CD8-positive, alpha-beta memory T cell (primary cell): Measurements from ENCODE around the gene PRAMEF17. TPM values are rescaled to one million over a fixed set of nuclear protein-coding genes. Genes with fewer than 3 reads are reported as not detected.
"Not testable (repeated sequence)": the region's sequence is repeated elsewhere in the genome, so short reads cannot be mapped to it uniquely, and the experiment has no call there.

Experiments
- CTCF ChIA-PET: fragments of 350-600 bp; sonication (Branson Sonifier 250); formaldehyde crosslinking; loops from one replicate; lab custom pipeline; 2021; ENCODE audit warnings: antibody characterized with exemption; lab: Charles Lee
- POLR2A ChIA-PET: fragments of 350-600 bp; sonication (Branson Sonifier 250); formaldehyde crosslinking; loops from one replicate; lab custom pipeline; 2021; ENCODE audit warnings: antibody characterized with exemption; lab: Charles Lee
- DNase-seq, 5 donors: peaks; one replicate each; pipeline versions ENCODE4 v3.0.0 to v3.0.0-alpha.2; 2020 to 2022; ENCODE audit warnings: mixed read lengths in 1 of 5
- H3K27ac ChIP-seq: one replicate; pipeline ENCODE4 v1.7.0; 2013; ENCODE audit warnings: low read depth, mild to moderate bottlenecking, low read length, moderate library complexity
- H3K27me3 ChIP-seq: 2 replicates; pipeline ENCODE4 v1.7.0; 2013; ENCODE audit warnings: low read length, mild to moderate bottlenecking; ENCODE audit not compliant: insufficient read depth, poor library complexity, severe bottlenecking
- H3K36me3 ChIP-seq: 2 replicates; pipeline ENCODE4 v1.7.0; 2013; ENCODE audit warnings: mild to moderate bottlenecking, low read length, moderate library complexity; ENCODE audit not compliant: insufficient read depth
- H3K4me1 ChIP-seq: 2 replicates; pipeline ENCODE4 v1.7.0; 2013; ENCODE audit warnings: mild to moderate bottlenecking, low read length, moderate library complexity; ENCODE audit not compliant: insufficient read depth
- H3K4me3 ChIP-seq: 2 replicates; pipeline ENCODE4 v1.7.0; 2013; ENCODE audit warnings: mild to moderate bottlenecking, low read length
- H3K9me3 ChIP-seq: 2 replicates; pipeline ENCODE4 v1.7.0; 2013; ENCODE audit warnings: mild to moderate bottlenecking, low read length
- H3K27ac Mint-ChIP-seq, 8 donors: one replicate each; pipeline ENCODE4 v1.8.0; 2020 to 2021; ENCODE audit warnings: mixed read lengths in 8 of 8, mild to moderate bottlenecking in 6 of 8, inconsistent platforms in 3 of 8, moderate library complexity in 3 of 8
- H3K27me3 Mint-ChIP-seq, 2 donors: one replicate each; pipeline ENCODE4 v1.8.0; 2020 to 2021; ENCODE audit warnings: mixed read lengths in 2 of 2, mild to moderate bottlenecking in 1 of 2, moderate library complexity in 1 of 2
- H3K36me3 Mint-ChIP-seq, 3 donors: one replicate each; pipeline ENCODE4 v1.8.0; 2020 to 2021; ENCODE audit warnings: mixed read lengths in 3 of 3, inconsistent platforms in 1 of 3, mild to moderate bottlenecking in 1 of 3
- H3K4me1 Mint-ChIP-seq, 3 donors: one replicate each; pipeline ENCODE4 v1.8.0; 2020 to 2021; ENCODE audit warnings: mixed read lengths in 3 of 3, inconsistent platforms in 1 of 3, mild to moderate bottlenecking in 1 of 3
- H3K4me3 Mint-ChIP-seq, 7 donors: one replicate each; pipeline ENCODE4 v1.8.0; 2020 to 2021; ENCODE audit warnings: mixed read lengths in 7 of 7, mild to moderate bottlenecking in 6 of 7, moderate library complexity in 4 of 7, inconsistent platforms in 2 of 7
- H3K9me3 Mint-ChIP-seq, 5 donors: one replicate each; pipeline ENCODE4 v1.8.0; 2020 to 2022; ENCODE audit warnings: mixed read lengths in 5 of 5, mild to moderate bottlenecking in 3 of 5, moderate library complexity in 2 of 5, inconsistent platforms in 1 of 5
- polyA plus RNA-seq: library from polyadenylated mRNA; unstranded; fragments of 300-500 nt; fragmentation: Illumina TruSeq; gene quantifications from one replicate; pipeline ENCODE4 v1.2.3, GENCODE V29; 2021
- total RNA-seq, 2 experiments: library from RNA; stranded (reverse); gene quantifications; one replicate each; pipeline ENCODE4 v1.2.3, GENCODE V29; 2021

PRAMEF17 gene, protein sequence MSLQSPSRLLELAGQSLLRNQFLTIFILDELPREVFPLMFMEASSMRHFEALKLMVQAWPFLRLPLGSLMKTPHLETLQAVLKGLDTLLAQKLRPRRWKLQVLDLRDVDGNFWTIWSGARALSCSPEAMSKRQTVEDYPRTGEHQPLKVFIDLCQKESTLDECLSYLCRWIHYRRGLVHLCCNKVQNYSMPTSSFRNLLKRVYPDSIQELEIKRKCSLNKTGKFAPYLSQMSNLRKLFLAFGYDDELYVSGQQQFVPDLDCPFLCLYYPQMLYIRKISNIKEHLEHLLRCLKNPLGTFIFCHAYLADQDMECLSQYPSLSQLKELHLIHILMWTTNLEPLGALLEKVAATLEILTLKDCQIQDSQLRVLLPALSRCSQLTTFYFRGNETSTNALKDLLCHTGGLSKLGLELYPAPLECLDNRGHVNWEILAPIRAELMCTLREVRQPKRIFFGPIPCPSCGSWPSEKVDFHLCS
- total RNA-seq (not detected), polyA plus RNA-seq (not detected)

DNA sequence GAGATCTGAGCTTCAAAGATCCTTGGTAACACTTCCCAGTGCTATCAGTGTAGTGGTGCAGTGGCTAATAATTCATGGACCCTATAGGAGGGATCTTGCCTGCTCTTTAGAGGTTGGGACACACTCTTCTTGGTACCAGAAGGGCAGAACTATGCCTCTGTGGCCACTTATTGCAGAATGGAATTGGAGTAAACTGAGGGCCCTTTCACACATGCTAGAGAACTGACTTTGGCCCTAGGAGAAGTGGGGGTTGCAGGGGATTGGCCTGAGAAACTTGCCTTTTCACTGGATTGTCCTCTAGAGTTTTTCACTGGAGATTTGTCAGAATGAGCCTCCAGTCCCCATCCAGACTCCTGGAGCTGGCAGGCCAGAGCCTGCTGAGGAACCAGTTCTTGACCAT, at the start of gene PRAMEF17:
Gene PRAMEF17 (plus strand): TSS at position 301 of the 400 bp plus-strand sequence. CDS start 26 bp downstream, at position 327.
- H3K27me3 ChIP-seq, CTCF ChIA-PET, H3K36me3 ChIP-seq, H3K36me3 Mint-ChIP-seq, H3K9me3 Mint-ChIP-seq, POLR2A ChIA-PET, H3K4me3 Mint-ChIP-seq, H3K4me1 ChIP-seq, DNase-seq, H3K27me3 Mint-ChIP-seq, H3K4me1 Mint-ChIP-seq, H3K9me3 ChIP-seq, H3K4me3 ChIP-seq, H3K27ac ChIP-seq: not testable (repeated sequence)
- H3K27ac Mint-ChIP-seq, result peak within 1 kb of the TSS in 1 of 8 donors; percentile 21

DNA sequence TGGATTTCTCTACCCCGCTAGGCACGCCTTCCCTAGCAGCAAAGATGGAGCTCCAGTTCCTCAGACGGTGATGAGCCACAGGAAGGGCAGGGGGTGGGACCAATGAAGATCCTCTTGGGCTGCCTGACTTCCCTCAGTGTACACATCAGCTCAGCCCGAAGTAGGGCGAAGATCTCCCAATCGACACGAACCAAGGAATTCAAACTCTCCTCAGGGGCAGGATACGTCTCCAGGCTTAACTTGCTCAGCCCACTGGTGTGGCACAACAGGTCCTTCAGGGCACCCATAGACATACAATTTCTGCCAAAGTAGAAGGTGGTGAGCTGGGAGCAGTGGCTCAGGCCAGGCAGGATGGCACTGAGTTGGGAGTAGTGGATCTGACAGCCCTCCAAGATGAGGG, 46.9 kb upstream of the PRAMEF17 start:
- H3K27me3 ChIP-seq, H3K9me3 Mint-ChIP-seq, H3K27me3 Mint-ChIP-seq, CTCF ChIA-PET, H3K27ac ChIP-seq, H3K9me3 ChIP-seq, H3K4me1 Mint-ChIP-seq, H3K4me3 Mint-ChIP-seq, POLR2A ChIA-PET, H3K27ac Mint-ChIP-seq, DNase-seq, H3K4me1 ChIP-seq, H3K36me3 Mint-ChIP-seq, H3K36me3 ChIP-seq, H3K4me3 ChIP-seq: not testable (repeated sequence)

DNA sequence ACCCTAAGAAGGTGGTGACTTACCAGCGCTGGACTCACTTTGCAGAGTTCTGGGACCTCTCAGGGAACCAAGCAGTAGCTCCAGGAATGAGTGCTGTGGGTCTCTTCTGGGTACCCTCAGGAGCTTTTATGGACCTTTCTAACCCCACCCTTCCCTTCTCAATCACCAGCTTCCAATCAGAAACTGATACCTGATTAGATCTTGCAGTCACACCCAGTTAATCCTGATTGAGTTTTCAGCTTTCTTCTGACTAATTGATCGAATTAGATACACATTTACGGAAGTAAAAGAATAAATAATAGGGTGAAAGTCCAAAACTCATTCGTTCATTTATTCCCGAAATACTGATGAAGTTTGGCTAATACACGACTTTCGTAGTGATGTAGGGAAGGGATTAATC, 42.4 kb upstream of the PRAMEF17 start, which contains the start of gene PRAMEF14:
Gene PRAMEF14 (minus strand): TSS at position 101 of the 400 bp plus-strand sequence. CDS start 1,820 bp downstream, outside the sequence.
- H3K4me3 ChIP-seq, H3K9me3 ChIP-seq, H3K27me3 Mint-ChIP-seq, H3K27me3 ChIP-seq, H3K4me1 Mint-ChIP-seq, H3K27ac ChIP-seq, H3K4me1 ChIP-seq, H3K27ac Mint-ChIP-seq, DNase-seq, H3K36me3 ChIP-seq, H3K4me3 Mint-ChIP-seq, POLR2A ChIA-PET, CTCF ChIA-PET, H3K9me3 Mint-ChIP-seq, H3K36me3 Mint-ChIP-seq: not testable (repeated sequence)

DNA sequence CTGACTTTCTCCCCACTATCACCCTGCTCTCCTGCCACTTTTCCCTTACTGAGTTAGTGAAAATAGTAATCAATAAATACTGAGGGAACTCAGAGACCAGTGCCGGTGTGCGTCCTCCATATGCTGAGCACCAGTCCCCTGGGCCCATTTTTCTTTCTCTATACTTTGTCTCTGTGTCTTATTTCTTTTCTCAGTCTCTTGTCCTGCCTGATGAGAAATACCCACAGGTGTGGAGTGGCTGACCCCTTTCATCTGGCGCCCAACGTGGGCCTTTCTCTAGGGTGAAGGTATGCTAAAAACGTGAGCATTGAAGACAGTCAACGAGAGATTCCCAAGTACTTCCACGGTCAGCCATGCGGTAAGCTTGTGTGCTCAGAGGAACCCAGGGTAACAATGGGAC, 36.0 kb upstream of the PRAMEF17 start:
- H3K4me1 ChIP-seq, H3K4me1 Mint-ChIP-seq, H3K36me3 ChIP-seq, H3K4me3 Mint-ChIP-seq, H3K9me3 ChIP-seq, CTCF ChIA-PET, H3K27me3 ChIP-seq, H3K27me3 Mint-ChIP-seq, H3K4me3 ChIP-seq, H3K27ac ChIP-seq, POLR2A ChIA-PET, H3K36me3 Mint-ChIP-seq, DNase-seq: not testable (repeated sequence)
- peak overlapping the region in 1 of 8 donors; percentile 91 for H3K27ac Mint-ChIP-seq
- peaks cover 4 to 12% (median 11%) of the 10 kb centered on the region in 5 donors for H3K9me3 Mint-ChIP-seq

DNA sequence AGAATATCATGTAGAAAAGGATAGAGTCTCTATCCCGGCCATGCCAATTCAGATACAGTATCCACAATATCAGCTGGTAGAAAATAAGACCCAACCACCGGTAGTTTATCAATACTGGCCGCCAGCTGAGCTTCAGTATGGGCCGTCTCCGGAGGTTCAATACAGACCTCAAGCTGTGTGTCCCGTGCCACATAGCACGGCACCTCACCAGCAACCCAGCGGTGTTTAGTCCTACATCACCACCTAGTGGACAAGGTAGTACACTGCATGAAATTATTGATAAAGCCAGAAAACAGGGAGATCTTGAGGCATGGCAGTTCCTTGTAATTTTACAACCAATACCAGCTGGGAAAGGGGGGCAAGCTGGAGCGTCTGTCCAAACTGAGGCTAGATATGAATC, 35.0 kb upstream of the PRAMEF17 start:
- CTCF ChIA-PET, H3K9me3 ChIP-seq, POLR2A ChIA-PET: not testable (repeated sequence)

DNA sequence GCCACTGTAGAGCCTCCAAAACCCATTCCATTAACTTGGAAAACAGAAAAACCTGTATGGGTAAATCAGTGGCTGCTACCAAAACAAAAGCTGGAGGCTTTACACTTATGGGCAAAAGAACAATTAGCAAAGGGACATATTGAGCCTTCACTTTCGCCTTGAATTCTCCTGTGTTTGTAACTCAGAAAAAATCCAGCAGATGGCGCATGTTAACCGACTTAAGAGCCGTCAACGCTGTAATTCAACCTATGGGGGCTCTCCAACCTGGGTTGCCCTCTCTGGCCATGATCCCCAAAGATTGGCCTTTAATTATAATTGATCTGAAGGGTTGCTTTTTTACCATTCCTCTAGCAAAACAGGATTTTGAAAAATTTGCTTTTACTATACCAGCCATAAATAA, 32.7 kb upstream of the PRAMEF17 start:
- H3K27me3 Mint-ChIP-seq, H3K27ac Mint-ChIP-seq, H3K4me1 ChIP-seq, H3K4me3 Mint-ChIP-seq, H3K27ac ChIP-seq, POLR2A ChIA-PET, H3K27me3 ChIP-seq, CTCF ChIA-PET, H3K36me3 Mint-ChIP-seq, H3K4me1 Mint-ChIP-seq, H3K4me3 ChIP-seq, H3K36me3 ChIP-seq, H3K9me3 ChIP-seq: not testable (repeated sequence)
- peak in 2 of 5 donors; percentile 7 to 16 for DNase-seq
- peaks cover 4 to 12% (median 11%) of the 10 kb centered on the region in 5 donors for H3K9me3 Mint-ChIP-seq

More for the DNA sequence above, 35.0 kb upstream of the PRAMEF17 start:
- H3K27ac Mint-ChIP-seq, H3K36me3 ChIP-seq, H3K27me3 ChIP-seq, H3K4me1 ChIP-seq, H3K27me3 Mint-ChIP-seq, H3K36me3 Mint-ChIP-seq, H3K4me3 Mint-ChIP-seq, H3K4me1 Mint-ChIP-seq, H3K27ac ChIP-seq, H3K4me3 ChIP-seq, DNase-seq: not testable (repeated sequence)
- peaks cover 4 to 12% (median 11%) of the 10 kb centered on the region in 5 donors for H3K9me3 Mint-ChIP-seq

DNA sequence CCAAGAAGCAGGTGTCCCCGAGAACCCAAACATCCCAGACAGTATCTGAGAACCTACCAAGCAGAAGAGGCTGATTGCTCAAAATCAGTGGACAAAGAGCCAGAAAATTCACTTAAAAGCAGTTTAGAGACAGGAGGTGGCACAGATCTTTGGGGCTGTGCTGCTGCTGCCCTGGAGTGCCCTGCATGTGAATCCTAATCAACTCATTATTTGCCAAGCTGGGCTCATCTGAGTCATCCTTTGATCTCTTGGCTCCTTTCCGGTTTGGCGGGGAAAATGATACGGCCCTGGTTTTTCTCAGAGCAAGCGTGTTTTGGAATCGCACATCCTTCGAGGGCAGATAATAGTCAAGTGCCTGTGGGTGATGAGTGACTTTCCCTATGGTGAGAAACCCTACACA, 27.1 kb upstream of the PRAMEF17 start:
- H3K27ac Mint-ChIP-seq, H3K4me3 Mint-ChIP-seq, H3K9me3 Mint-ChIP-seq, CTCF ChIA-PET, H3K9me3 ChIP-seq, H3K4me1 ChIP-seq, H3K36me3 ChIP-seq, DNase-seq, POLR2A ChIA-PET, H3K36me3 Mint-ChIP-seq, H3K27me3 Mint-ChIP-seq, H3K4me3 ChIP-seq, H3K27ac ChIP-seq, H3K4me1 Mint-ChIP-seq, H3K27me3 ChIP-seq: not testable (repeated sequence)

DNA sequence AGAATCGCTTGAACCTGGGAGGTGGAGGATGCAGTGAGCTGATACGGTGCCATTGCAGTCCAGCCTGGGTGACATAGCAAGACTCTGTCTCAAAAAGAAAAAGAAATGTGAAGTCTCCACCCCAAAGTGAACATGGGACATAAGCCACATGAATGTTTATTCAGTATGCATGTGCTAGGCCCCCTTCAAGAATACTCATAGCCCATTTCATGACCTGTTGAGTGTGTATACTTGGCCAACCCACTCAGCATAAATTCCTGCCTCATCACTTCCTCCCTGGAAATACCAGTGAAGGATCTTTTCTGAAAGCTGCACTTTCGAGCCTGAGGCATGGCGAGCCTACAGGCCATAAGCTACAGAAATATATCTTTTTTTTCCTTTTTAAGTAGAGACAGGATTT, 24.5 kb upstream of the PRAMEF17 start:
- DNase-seq, H3K27me3 ChIP-seq, H3K27ac ChIP-seq, POLR2A ChIA-PET, H3K36me3 Mint-ChIP-seq, H3K4me1 ChIP-seq, H3K9me3 ChIP-seq, H3K36me3 ChIP-seq, H3K4me3 ChIP-seq, H3K4me1 Mint-ChIP-seq, H3K4me3 Mint-ChIP-seq, H3K9me3 Mint-ChIP-seq, H3K27me3 Mint-ChIP-seq, H3K27ac Mint-ChIP-seq, CTCF ChIA-PET: not testable (repeated sequence)
